Fibroblast of mammary gland (primary cell): ENCODE data around the gene MYBPHL.

Experiments
- DNase-seq: peaks from one replicate; pipeline ENCODE4 v3.0.0-alpha.2; 2010; ENCODE audit warnings: low read depth
- H3K4me3 ChIP-seq: 2 replicates; pipeline ENCODE4 v1.5.1; 2011; ENCODE audit warnings: low read depth, mild to moderate bottlenecking, low read length, moderate library complexity; ENCODE audit not compliant: control insufficient read depth
- TF ChIP-seq, protein P1 (sequence below): conservative IDR thresholded peaks from 2 replicates; pipeline ENCODE4 v1.5.1; 2011; ENCODE audit warnings: low read depth, low read length, inconsistent platforms; ENCODE audit not compliant: control insufficient read depth, insufficient read depth

The MYBPHL gene

DNA sequence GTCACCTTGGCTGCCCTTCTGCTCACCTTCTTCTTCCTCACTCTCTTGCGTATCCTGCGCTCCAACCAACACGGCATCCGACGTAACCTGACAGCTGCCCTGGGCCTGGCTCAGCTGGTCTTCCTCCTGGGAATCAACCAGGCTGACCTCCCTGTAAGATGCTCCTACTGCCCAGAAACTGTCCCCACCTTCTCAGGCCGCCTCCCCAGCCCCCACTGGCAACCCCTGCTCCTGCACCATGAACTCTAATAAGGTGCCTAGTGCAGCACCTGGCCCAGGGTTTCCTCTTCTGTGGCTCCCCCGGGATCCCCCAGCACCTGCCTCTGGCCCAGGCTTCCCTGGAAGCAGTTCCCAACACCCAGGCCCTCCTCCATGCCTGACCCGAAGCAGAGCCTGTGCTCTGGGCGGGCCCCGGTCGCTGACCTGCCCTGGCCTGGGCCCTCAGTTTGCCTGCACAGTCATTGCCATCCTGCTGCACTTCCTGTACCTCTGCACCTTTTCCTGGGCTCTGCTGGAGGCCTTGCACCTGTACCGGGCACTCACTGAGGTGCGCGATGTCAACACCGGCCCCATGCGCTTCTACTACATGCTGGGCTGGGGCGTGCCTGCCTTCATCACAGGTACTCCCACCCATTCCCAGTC is 36.7 kb downstream of the MYBPHL start:
- no peak for DNase-seq
- TF ChIP-seq, protein P1, sequence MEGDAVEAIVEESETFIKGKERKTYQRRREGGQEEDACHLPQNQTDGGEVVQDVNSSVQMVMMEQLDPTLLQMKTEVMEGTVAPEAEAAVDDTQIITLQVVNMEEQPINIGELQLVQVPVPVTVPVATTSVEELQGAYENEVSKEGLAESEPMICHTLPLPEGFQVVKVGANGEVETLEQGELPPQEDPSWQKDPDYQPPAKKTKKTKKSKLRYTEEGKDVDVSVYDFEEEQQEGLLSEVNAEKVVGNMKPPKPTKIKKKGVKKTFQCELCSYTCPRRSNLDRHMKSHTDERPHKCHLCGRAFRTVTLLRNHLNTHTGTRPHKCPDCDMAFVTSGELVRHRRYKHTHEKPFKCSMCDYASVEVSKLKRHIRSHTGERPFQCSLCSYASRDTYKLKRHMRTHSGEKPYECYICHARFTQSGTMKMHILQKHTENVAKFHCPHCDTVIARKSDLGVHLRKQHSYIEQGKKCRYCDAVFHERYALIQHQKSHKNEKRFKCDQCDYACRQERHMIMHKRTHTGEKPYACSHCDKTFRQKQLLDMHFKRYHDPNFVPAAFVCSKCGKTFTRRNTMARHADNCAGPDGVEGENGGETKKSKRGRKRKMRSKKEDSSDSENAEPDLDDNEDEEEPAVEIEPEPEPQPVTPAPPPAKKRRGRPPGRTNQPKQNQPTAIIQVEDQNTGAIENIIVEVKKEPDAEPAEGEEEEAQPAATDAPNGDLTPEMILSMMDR: no peak
- no peak overlapping the region for H3K4me3 ChIP-seq

DNA sequence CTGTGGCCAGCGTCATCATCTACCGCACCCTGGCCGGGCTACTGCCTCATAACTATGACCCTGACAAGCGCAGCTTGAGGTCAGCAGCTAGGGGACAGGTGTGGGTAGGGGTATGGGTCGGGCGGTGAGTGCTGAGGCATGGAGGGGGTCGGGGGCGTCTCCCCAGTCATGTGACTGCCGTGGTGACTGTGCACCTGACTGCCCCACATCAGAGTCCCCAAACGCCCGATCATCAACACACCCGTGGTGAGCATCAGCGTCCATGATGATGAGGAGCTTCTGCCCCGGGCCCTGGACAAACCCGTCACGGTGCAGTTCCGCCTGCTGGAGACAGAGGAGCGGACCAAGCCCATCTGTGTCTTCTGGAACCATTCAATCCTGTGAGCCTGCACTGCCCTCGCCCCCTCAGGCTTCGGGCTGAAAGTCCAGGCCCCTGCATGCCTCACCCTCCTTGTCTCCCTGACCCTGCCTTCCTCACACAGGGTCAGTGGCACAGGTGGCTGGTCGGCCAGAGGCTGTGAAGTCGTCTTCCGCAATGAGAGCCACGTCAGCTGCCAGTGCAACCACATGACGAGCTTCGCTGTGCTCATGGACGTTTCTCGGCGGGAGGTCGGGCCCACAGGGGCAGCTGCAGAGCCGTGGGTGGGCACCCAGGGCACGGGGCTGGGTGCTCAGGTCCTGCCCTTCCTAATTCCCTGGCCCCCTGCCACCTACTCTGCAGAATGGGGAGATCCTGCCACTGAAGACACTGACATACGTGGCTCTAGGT is 37.4 kb downstream of the MYBPHL start:
- TF ChIP-seq, protein P1: no peak
- no peak for DNase-seq
- H3K4me3 ChIP-seq: no peak overlapping the region

DNA sequence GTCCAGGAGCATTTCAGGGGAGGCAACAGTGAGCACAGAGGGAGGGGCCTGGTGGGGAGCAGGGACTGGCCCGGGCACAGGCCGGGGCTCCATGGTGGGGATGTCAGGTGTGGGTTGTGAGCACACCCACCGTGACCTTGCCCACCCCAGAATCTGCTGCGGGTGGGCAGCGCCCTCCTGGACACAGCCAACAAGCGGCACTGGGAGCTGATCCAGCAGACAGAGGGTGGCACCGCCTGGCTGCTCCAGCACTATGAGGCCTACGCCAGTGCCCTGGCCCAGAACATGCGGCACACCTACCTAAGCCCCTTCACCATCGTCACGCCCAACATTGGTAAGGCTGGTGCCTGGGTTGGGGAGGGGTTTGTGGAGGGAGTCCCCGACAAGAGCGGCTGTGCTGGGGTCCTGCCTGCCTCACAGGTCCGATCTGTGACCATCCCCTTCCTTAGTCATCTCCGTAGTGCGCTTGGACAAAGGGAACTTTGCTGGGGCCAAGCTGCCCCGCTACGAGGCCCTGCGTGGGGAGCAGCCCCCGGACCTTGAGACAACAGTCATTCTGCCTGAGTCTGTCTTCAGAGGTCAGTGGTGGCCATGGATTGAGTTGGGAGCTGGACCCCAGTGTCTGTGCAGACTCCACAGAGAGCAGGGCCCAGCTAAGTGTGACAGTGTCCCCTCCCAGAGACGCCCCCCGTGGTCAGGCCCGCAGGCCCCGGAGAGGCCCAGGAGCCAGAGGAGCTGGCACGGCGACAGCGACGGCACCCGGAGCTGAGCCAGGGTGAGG is 38.2 kb downstream of the MYBPHL start:
- DNase-seq: no peak
- TF ChIP-seq, protein P1: no peak
- no peak overlapping the region for H3K4me3 ChIP-seq

DNA sequence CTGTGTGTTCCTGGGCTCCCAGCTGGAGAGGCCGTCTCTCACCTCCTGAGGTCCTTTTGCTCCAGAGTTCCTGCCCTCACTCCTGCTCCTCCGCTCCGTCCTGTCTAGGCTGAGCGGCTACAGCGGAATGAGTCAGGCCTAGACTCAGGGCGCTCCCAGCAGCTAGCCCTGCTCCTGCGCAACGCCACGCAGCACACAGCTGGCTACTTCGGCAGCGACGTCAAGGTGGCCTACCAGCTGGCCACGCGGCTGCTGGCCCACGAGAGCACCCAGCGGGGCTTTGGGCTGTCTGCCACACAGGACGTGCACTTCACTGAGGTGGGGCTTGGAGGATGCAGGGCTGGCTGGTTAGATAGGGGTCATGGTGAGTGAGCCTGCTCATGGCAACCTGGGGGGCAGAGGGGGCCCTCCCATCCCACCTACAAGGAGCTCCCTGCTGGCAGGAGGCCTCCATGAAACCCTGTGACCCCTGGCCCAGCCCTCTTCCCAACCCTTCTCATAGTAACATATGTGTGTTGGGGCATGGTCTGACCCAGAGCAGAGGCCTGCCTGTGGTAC is 39.0 kb downstream of the MYBPHL start:
- TF ChIP-seq, protein P1: no peak
- DNase-seq: no peak
- no peak overlapping the region for H3K4me3 ChIP-seq

DNA sequence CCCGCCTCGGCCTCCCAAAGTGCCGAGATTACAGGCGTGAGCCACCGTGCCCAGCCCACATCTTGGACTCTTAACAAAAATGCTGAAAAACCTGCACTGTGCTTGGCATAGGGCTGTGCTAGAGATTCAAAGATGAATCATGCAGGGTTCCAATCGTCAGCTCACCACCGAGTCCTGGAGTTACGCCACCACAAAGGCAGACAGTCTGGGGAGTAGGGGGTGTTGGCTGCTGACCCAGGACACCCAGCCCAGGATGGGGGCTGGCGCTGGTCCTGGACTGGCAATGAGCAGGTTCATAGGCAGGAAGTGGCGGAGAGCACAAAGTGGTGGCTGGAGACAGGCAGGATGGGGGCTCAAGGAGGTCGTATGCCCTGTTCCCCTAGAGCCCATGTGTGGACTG is 39.8 kb downstream of the MYBPHL start:
- TF ChIP-seq, protein P1: no peak
- H3K4me3 ChIP-seq: no peak overlapping the region
- peak; percentile 50 for DNase-seq

DNA sequence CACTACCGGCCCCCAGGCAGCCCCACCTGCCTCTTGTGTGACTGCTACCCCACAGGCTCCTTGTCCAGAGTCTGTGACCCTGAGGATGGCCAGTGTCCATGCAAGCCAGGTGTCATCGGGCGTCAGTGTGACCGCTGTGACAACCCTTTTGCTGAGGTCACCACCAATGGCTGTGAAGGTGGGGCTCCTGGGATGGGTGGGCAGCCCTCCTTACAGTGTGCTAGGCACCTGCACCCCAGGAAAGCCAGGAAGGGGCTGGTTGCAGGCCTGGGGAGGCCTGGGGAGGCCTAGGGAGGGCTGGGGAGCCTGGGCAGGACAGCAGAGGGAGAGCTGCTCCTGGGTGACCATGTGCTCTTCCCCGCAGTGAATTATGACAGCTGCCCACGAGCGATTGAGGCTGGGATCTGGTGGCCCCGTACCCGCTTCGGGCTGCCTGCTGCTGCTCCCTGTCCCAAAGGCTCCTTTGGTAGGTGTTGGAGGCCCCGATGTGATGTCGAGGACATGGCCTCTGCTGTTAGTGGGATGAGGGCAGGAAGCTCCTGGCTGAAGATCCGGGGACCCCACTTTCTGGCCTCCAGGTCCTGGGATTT is 41.0 kb downstream of the MYBPHL start:
- TF ChIP-seq, protein P1: no peak
- H3K4me3 ChIP-seq: no peak overlapping the region
- DNase-seq: no peak
